ENCODE results near the gene MLIP.

The MLIP gene

GRCh38 chr6:54095723-54096122 is 15.5 kb upstream of the MLIP start:
- DNase-seq (ENCODE audit: low read depth) = no peak

- no peak for DNase-seq (ENCODE audit: low read depth)
Measured at GRCh38 chr6:54096811-54097210, 14.4 kb upstream of the MLIP start.

- no peak for DNase-seq (ENCODE audit: low read depth)
Measured at GRCh38 chr6:54097753-54098152, 13.5 kb upstream of the MLIP start.

- DNase-seq (ENCODE audit: low read depth) = no peak
Measured at GRCh38 chr6:54098450-54099044, 12.7 kb upstream of the MLIP start.

- DNase-seq (ENCODE audit: low read depth) = no peak
Measured at GRCh38 chr6:54099225-54099624, 12.0 kb upstream of the MLIP start.

GRCh38 chr6:54100411-54101006 is 10.7 kb upstream of the MLIP start:
- no peak for DNase-seq (ENCODE audit: low read depth)

GRCh38 chr6:54102238-54102637 is 9.0 kb upstream of the MLIP start:
- DNase-seq (ENCODE audit: low read depth) = no peak

- DNase-seq (ENCODE audit: low read depth) = no peak
Measured at GRCh38 chr6:54103497-54103896, 7.7 kb upstream of the MLIP start.

GRCh38 chr6:54106727-54107126 is 4.5 kb upstream of the MLIP start:
- no peak for DNase-seq (ENCODE audit: low read depth)

GRCh38 chr6:54107470-54108090 is 3.7 kb upstream of the MLIP start:
- no peak for DNase-seq (ENCODE audit: low read depth)

- no peak for DNase-seq (ENCODE audit: low read depth)
Measured at GRCh38 chr6:54108271-54108670, 3.0 kb upstream of the MLIP start.

GRCh38 chr6:54109586-54109985 is 1.7 kb upstream of the MLIP start:
- DNase-seq (ENCODE audit: low read depth) = no peak

- DNase-seq (ENCODE audit: low read depth) = no peak
Measured at GRCh38 chr6:54112151-54112650, 958 bp downstream of the MLIP start.

- no peak for DNase-seq (ENCODE audit: low read depth)
Measured at GRCh38 chr6:54114991-54115390, 3.7 kb downstream of the MLIP start.

- no peak for DNase-seq (ENCODE audit: low read depth)
Measured at GRCh38 chr6:54115966-54116365, 4.7 kb downstream of the MLIP start.

- no peak for DNase-seq (ENCODE audit: low read depth)
Measured at GRCh38 chr6:54118117-54118516, 6.9 kb downstream of the MLIP start.

- DNase-seq (ENCODE audit: low read depth) = no peak
Measured at GRCh38 chr6:54125493-54125892, 14.2 kb downstream of the MLIP start.

GRCh38 chr6:54130179-54130578 is 18.9 kb downstream of the MLIP start:
- no peak for DNase-seq (ENCODE audit: low read depth)

- no peak for DNase-seq (ENCODE audit: low read depth)
Measured at GRCh38 chr6:54132587-54132986, 21.3 kb downstream of the MLIP start.

GRCh38 chr6:54133186-54133585 is 21.9 kb downstream of the MLIP start:
- DNase-seq (ENCODE audit: low read depth) = no peak

GRCh38 chr6:54134935-54135334 is 23.7 kb downstream of the MLIP start:
- no peak for DNase-seq (ENCODE audit: low read depth)

- DNase-seq (ENCODE audit: low read depth) = no peak
Measured at GRCh38 chr6:54135665-54136369, 24.6 kb downstream of the MLIP start.

- DNase-seq (ENCODE audit: low read depth) = no peak
Measured at GRCh38 chr6:54138795-54139194, 27.6 kb downstream of the MLIP start.

Measured in activated T-cell treated with anti-CD3 and anti-CD28 coated beads for 1 hour (primary cell).